HepG2 (cell line): ENCODE measurements around the gene SCRG1. TPM values are rescaled to one million over a fixed set of nuclear protein-coding genes. Genes with fewer than 3 reads are reported as not detected.
A peak's percentile ranks its signal among the peaks of the same experiment; 100 is the strongest.

Experiments used
- BORCS8-MEF2B ChIP-seq: sonication (generic); formaldehyde crosslinking; IDR thresholded peaks from 2 replicates; pipeline ENCODE4 v1.8.0; 2022; ENCODE audit warnings: mild to moderate bottlenecking, missing genetic modification reagents
- BRD4 ChIP-seq: sonication (generic); formaldehyde crosslinking; IDR thresholded peaks from 2 replicates; pipeline ENCODE4 v1.4.0; 2020; ENCODE audit warnings: missing genetic modification reagents
- CBFB ChIP-seq: sonication (generic); formaldehyde crosslinking; IDR thresholded peaks from 2 replicates; pipeline ENCODE4 v1.4.0; 2020; ENCODE audit warnings: missing genetic modification reagents
- CHD2 ChIP-seq: IDR thresholded peaks from 2 replicates; pipeline ENCODE4 v1.6.1; 2011; ENCODE audit warnings: low read depth, low read length, improper control_type of control experiment
- GATAD1 ChIP-seq: IDR thresholded peaks from 2 replicates; pipeline ENCODE4 v1.6.1; 2016; ENCODE audit warnings: missing genetic modification reagents, missing compliant biosample characterization
- HOXA9 ChIP-seq: sonication (generic); formaldehyde crosslinking; IDR thresholded peaks from 2 replicates; pipeline ENCODE4 v1.8.1; 2022; ENCODE audit warnings: missing genetic modification reagents, mild to moderate bottlenecking, moderate library complexity, borderline replicate concordance
- MTA1 ChIP-seq: sonication (generic); formaldehyde crosslinking; IDR thresholded peaks from 2 replicates; pipeline ENCODE4 v1.4.0; 2020; ENCODE audit warnings: missing genetic modification reagents, mild to moderate bottlenecking, borderline replicate concordance
- MYC ChIP-seq: sonication (generic); formaldehyde crosslinking; IDR thresholded peaks from 2 replicates; pipeline ENCODE4 v1.9.0; 2021; ENCODE audit warnings: missing genetic modification reagents, borderline replicate concordance
- NFIC ChIP-seq: IDR thresholded peaks from 2 replicates; pipeline ENCODE4 v1.6.1; 2012; ENCODE audit warnings: mild to moderate bottlenecking, low read length, inconsistent platforms
- PHF20 ChIP-seq: sonication (generic); formaldehyde crosslinking; IDR thresholded peaks from 2 replicates; pipeline ENCODE4 v1.5.0; 2020; ENCODE audit warnings: mild to moderate bottlenecking, missing genetic modification reagents
- PHF8 ChIP-seq: sonication (generic); formaldehyde crosslinking; IDR thresholded peaks from 2 replicates; pipeline ENCODE4 v1.5.0; 2020; ENCODE audit warnings: missing genetic modification reagents
- RCOR2 ChIP-seq: IDR thresholded peaks from 2 replicates; pipeline ENCODE4 v1.6.1; 2016; ENCODE audit warnings: missing biosample characterization, missing genetic modification reagents
- SMC3 ChIP-seq: IDR thresholded peaks from 2 replicates; pipeline ENCODE4 v1.6.1; 2011; ENCODE audit warnings: low read length, improper control_type of control experiment
- SRSF1 ChIP-seq: fragments of 200-400 bp; formaldehyde crosslinking; optimal IDR thresholded peaks from 2 replicates; pipeline ENCODE3; 2017; ENCODE audit warnings: mild to moderate bottlenecking, low read depth, low read length, moderate library complexity
- TCF12 ChIP-seq, 2 experiments: fragments of 450-650 bp in 1 of 2; sonication (generic) in 1 of 2; formaldehyde crosslinking in 1 of 2; IDR thresholded peaks; 2 replicates each; pipeline versions ENCODE4 v1.6.1 to v1.8.0; 2017 to 2022; ENCODE audit warnings: antibody characterized with exemption in 1 of 2, mild to moderate bottlenecking in 1 of 2, missing genetic modification reagents in 1 of 2, moderate library complexity in 1 of 2
- TEAD2 ChIP-seq: sonication (generic); formaldehyde crosslinking; IDR thresholded peaks from 2 replicates; pipeline ENCODE4 v1.9.0; 2021; ENCODE audit warnings: missing genetic modification reagents
- ZBTB21 ChIP-seq: sonication (generic); formaldehyde crosslinking; IDR thresholded peaks from 2 replicates; pipeline ENCODE4 v1.4.0; 2020; ENCODE audit warnings: missing genetic modification reagents
- ZFAT ChIP-seq: sonication (generic); formaldehyde crosslinking; conservative IDR thresholded peaks from 2 replicates; pipeline ENCODE4 v1.8.1; 2023; ENCODE audit warnings: missing genetic modification reagents, inconsistent platforms
- ZKSCAN5 ChIP-seq: sonication (generic); formaldehyde crosslinking; IDR thresholded peaks from 2 replicates; pipeline ENCODE4 v1.5.1; 2020; ENCODE audit warnings: mild to moderate bottlenecking, missing genetic modification reagents
- ZNF207 ChIP-seq: fragments of 450-650 bp; IDR thresholded peaks from 2 replicates; pipeline ENCODE4 v1.6.1; 2016; ENCODE audit warnings: antibody characterized with exemption, borderline replicate concordance
- ZNF253 ChIP-seq: sonication (generic); formaldehyde crosslinking; IDR thresholded peaks from 2 replicates; pipeline ENCODE4 v1.8.0; 2022; ENCODE audit warnings: mild to moderate bottlenecking, missing genetic modification reagents, borderline replicate concordance
- ZNF264 ChIP-seq: sonication (generic); formaldehyde crosslinking; IDR thresholded peaks from 2 replicates; pipeline ENCODE4 v1.4.0; 2020; ENCODE audit warnings: missing genetic modification reagents
- ZNF543 ChIP-seq: sonication (generic); formaldehyde crosslinking; IDR thresholded peaks from 2 replicates; pipeline ENCODE4 v1.4.0; 2020; ENCODE audit warnings: mild to moderate bottlenecking, missing genetic modification reagents
- ZNF672 ChIP-seq: sonication (generic); formaldehyde crosslinking; IDR thresholded peaks from 2 replicates; pipeline ENCODE4 v1.8.1; 2022; ENCODE audit warnings: missing genetic modification reagents
- polyA plus RNA-seq, 8 experiments: library from polyadenylated mRNA; depleted of rRNA in 3 of 8; stranded (reverse) in 7 of 8; unstranded in 1 of 8; fragments of >200 nt; fragmentation: Illumina TruSeq in 4 of 8; extraction: Trizol in 4 of 8; gene quantifications; 2 replicates each; pipeline versions ENCODE4 v1.2.1 to v1.2.3, GENCODE V29; 2011 to 2016; ENCODE audit warnings: low read depth in 4 of 8, missing spikeins in 1 of 8, mixed read lengths in 1 of 8; ENCODE audit not compliant: insufficient read depth in 1 of 8
- total RNA-seq, 5 experiments: library from RNA; depleted of rRNA; stranded (reverse); fragments of >200 nt; fragmentation: Illumina TruSeq; extraction: Trizol; gene quantifications; 2 replicates each; pipeline ENCODE4 v1.2.3, GENCODE V29; 2016; ENCODE audit warnings: low read depth in 1 of 5
- TF ChIP-seq, protein P1 (sequence below): sonication (generic); formaldehyde crosslinking; IDR thresholded peaks from 2 replicates; pipeline ENCODE4 v1.5.1; 2020; ENCODE audit warnings: missing genetic modification reagents, mild to moderate bottlenecking, borderline replicate concordance
- TF ChIP-seq, protein P2 (sequence below): sonication (generic); formaldehyde crosslinking; IDR thresholded peaks from 2 replicates; pipeline ENCODE4 v1.5.0; 2020; ENCODE audit warnings: missing genetic modification reagents
- TF ChIP-seq, protein P3 (sequence below): sonication (generic); formaldehyde crosslinking; conservative IDR thresholded peaks from 2 replicates; pipeline ENCODE4 v1.5.0; 2020; ENCODE audit warnings: missing genetic modification reagents

SCRG1 gene
- total and polyA plus RNA-seq, 2 of the 13 experiments (the other 11 are each of a cell fraction or from before 2014, with no cell fraction given), result not detected

DNA sequence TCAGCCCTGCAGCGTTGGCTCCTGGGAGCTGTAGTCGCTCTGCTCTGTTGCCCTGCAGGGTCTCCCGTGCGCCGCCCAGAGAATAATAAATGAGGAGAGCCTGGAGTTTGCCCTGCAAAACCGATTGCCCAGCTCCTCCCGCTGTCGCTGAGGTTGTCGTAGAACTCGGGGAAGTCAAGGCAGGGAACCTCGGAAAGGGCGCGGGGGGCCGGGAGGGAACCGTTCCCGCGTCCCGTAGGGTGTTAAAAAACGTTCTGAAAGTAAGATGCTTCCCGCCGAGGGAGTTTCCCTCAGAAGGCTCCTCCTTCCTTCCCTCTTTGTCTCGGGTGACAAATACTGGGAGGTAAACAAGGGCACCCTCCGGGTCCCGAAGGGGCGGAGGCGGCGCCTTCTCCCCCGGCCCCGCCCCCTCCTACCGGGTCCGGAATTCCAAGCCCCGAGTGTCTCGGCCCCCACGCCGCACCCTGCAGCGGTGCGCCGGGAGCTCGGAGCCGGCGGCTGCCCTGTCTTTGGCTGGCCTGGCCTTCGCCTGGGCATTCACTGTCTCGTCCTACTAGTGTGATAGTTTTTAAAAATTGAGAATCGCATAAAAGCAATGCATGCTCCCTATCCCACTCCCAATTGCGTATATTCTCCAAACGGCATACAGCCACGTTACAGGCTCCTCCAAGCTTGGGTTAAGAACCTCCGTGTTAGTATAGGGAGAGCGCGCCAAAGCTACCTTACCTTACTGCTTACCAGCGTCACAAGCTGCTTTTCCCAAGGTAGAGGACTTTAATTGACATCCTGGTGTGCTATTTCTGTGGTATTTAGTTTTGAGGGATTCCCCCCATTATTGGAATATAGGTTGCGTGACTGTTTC, 63.8 kb downstream of the SCRG1 start (continued):
- TF ChIP-seq, protein P1, sequence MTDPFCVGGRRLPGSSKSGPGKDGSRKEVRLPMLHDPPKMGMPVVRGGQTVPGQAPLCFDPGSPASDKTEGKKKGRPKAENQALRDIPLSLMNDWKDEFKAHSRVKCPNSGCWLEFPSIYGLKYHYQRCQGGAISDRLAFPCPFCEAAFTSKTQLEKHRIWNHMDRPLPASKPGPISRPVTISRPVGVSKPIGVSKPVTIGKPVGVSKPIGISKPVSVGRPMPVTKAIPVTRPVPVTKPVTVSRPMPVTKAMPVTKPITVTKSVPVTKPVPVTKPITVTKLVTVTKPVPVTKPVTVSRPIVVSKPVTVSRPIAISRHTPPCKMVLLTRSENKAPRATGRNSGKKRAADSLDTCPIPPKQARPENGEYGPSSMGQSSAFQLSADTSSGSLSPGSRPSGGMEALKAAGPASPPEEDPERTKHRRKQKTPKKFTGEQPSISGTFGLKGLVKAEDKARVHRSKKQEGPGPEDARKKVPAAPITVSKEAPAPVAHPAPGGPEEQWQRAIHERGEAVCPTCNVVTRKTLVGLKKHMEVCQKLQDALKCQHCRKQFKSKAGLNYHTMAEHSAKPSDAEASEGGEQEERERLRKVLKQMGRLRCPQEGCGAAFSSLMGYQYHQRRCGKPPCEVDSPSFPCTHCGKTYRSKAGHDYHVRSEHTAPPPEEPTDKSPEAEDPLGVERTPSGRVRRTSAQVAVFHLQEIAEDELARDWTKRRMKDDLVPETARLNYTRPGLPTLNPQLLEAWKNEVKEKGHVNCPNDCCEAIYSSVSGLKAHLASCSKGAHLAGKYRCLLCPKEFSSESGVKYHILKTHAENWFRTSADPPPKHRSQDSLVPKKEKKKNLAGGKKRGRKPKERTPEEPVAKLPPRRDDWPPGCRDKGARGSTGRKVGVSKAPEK (CRISPR knock-in tag), result no peak
- TF ChIP-seq ZNF672 (CRISPR knock-in tag), result no peak
- TF ChIP-seq CHD2, result no peak
- no peak for TF ChIP-seq ZKSCAN5 (CRISPR knock-in tag)
- no peak; the same call in 1 of the 2 replicates for TF ChIP-seq ZNF253 (CRISPR knock-in tag)
- no peak for TF ChIP-seq CBFB (CRISPR knock-in tag)
- TF ChIP-seq ZNF264 (CRISPR knock-in tag), result no peak
- TF ChIP-seq HOXA9 (CRISPR knock-in tag), result peak; percentile 11; the same call in 1 of the 2 replicates
- TF ChIP-seq NFIC, result no peak
- no peak for TF ChIP-seq TCF12 (IDR thresholded peaks at IDR 0.05)
- TF ChIP-seq TCF12 (CRISPR knock-in tag; IDR thresholded peaks at IDR 0.05), result peak; percentile 41; the same call in 1 of the 2 replicates
- no peak for TF ChIP-seq PHF20
- TF ChIP-seq ZNF207, result no peak
- TF ChIP-seq, protein P2, sequence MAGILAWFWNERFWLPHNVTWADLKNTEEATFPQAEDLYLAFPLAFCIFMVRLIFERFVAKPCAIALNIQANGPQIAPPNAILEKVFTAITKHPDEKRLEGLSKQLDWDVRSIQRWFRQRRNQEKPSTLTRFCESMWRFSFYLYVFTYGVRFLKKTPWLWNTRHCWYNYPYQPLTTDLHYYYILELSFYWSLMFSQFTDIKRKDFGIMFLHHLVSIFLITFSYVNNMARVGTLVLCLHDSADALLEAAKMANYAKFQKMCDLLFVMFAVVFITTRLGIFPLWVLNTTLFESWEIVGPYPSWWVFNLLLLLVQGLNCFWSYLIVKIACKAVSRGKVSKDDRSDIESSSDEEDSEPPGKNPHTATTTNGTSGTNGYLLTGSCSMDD, result no peak
- no peak for TF ChIP-seq BORCS8-MEF2B (CRISPR knock-in tag)
- no peak for TF ChIP-seq ZFAT (CRISPR knock-in tag)
- no peak for TF ChIP-seq GATAD1 (CRISPR knock-in tag)
- TF ChIP-seq, protein P3, sequence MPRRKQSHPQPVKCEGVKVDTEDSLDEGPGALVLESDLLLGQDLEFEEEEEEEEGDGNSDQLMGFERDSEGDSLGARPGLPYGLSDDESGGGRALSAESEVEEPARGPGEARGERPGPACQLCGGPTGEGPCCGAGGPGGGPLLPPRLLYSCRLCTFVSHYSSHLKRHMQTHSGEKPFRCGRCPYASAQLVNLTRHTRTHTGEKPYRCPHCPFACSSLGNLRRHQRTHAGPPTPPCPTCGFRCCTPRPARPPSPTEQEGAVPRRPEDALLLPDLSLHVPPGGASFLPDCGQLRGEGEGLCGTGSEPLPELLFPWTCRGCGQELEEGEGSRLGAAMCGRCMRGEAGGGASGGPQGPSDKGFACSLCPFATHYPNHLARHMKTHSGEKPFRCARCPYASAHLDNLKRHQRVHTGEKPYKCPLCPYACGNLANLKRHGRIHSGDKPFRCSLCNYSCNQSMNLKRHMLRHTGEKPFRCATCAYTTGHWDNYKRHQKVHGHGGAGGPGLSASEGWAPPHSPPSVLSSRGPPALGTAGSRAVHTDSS (CRISPR knock-in tag), result no peak
- TF ChIP-seq SMC3, result no peak
- TF ChIP-seq MYC, result peak; percentile 61; the same call in 1 of the 2 replicates
- no peak for TF ChIP-seq TEAD2
- TF ChIP-seq ZBTB21 (CRISPR knock-in tag), result 0 out of 2 replicates have a peak, but pooled peaks have one; percentile 25
- no peak for TF ChIP-seq MTA1 (CRISPR knock-in tag)
- TF ChIP-seq RCOR2, result no peak
- no peak for TF ChIP-seq SRSF1
- TF ChIP-seq PHF8, result peak; percentile 53; the same call in 1 of the 2 replicates
- TF ChIP-seq BRD4 (CRISPR knock-in tag), result no peak
- TF ChIP-seq ZNF543 (CRISPR knock-in tag), result no peak
